Activated CD8-positive, alpha-beta memory T cell treated with anti-CD3 and anti-CD28 coated beads for 48 hours (primary cell): Measurements from ENCODE around the gene DRD1.
"Not testable (repeated sequence)": the region's sequence is repeated elsewhere in the genome, so short reads cannot be mapped to it uniquely, and the experiment has no call there.

Experiments used
- DNase-seq, 3 experiments: peaks; one replicate each; pipeline ENCODE4 v3.0.0-alpha.2; 2020; ENCODE audit warnings: low read depth in 2 of 3, low spot score in 2 of 3

DRD1 gene

DNA sequence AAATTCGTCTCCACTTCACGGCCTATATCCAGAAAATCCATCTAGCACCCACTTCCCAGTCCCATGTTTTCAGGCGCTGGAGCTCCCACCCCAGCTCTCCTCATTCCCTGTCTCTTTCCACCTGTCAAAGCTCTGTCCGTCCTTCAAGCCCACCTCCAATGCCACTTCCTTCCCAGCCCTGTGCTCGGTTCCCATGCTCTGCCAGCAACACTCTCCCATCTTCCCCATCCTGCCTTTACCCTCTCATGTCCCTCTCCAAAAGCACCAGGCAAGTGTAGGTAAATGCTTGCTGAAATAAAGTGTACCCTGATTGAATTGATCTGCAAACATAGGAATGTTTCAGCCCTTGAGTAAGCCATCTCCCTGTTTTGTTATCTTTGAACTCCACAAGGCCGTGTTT, 9.2 kb downstream of the DRD1 start:
- no peak for DNase-seq

DNA sequence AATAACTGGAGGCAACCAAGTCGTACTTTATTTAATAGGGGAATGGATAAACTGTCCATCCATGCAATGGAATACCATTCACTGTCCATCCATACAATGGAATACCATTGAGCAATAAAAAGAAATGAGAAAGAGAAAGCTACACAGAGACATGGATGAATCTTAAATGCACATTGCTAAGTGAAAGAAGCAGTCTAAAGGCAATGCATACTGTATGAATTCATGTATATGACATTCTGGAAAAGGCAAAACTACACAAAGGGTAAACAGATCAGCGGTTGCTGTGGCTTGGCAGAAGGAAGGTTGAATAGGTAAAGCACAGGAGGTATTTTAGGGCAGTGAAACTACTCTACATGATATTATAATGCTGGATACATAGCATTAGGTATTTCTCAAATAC, 16.2 kb downstream of the DRD1 start:
- no peak for DNase-seq

DNA sequence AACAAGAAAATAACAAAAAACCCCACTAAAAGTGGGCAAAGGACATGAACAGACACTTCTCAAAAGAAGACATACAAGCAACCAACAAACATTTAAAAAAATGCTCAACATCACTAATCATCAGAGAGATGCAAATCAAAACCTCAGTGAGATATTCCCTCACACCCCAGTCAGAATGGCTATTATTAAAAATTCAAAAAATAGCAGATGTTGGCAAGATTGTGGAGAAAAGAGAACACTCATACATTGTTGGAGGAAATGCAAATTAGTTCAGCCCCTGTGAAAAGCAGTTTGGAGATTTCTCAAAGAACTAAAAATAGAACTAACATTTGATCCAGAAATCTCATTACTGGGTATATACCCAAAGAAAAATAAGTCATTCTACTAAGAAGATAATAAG, 19.4 kb downstream of the DRD1 start:
- DNase-seq: not testable (repeated sequence)

DNA sequence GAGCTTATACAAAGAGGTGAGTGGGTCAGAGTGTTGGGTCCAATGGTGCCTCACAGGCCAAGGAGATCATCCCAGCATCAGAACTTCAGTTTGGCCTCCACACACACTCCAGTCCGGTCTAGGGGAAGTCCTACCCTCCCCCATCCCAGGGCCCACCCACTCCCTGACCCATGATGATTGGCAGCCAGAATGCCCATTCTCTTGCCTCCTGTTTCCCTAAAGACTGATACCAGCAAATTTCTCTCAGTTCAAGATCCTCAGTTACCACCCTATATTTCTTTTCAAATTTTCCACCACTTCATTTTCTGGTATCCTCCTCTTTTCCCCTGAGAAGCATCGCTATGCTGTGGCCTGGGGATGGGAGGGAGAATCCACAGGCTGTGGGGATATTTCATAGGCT, 21.9 kb downstream of the DRD1 start:
- no peak for DNase-seq

DNA sequence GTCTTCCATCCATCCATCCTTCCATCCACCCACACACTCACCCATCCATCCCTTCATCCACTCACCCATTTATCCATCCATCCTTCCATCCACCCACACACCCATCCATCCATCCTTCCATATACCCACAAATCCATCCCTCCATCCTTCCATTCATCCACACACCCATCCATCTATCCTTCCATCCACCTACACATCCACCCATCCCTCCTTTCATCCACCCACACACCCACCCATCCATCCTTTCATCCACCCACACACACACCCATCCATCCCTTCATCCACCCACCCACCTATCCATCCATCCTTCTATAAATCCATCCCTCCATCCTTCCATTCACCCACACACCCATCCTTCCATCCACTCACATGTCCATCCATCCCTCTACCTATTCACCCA, 23.6 kb downstream of the DRD1 start:
- DNase-seq: no peak

DNA sequence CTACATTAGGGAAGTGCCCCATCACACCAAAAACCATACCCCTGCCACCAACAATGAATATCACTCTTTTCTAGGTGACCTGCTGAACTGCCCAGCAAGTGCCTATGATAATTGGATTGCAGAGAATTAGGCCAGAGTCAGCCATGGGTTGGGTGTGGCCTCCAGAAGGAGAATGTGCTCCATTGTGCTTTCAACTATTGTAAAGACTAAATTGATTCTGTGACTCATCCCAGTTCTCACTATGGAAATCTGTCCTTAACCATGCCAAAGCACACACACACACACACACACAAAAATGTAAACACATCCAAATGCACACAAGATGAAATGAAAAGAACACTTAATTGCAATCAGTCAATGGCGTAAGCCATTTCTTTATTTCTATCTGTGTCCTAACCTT, 25.7 kb downstream of the DRD1 start:
- no peak for DNase-seq

DNA sequence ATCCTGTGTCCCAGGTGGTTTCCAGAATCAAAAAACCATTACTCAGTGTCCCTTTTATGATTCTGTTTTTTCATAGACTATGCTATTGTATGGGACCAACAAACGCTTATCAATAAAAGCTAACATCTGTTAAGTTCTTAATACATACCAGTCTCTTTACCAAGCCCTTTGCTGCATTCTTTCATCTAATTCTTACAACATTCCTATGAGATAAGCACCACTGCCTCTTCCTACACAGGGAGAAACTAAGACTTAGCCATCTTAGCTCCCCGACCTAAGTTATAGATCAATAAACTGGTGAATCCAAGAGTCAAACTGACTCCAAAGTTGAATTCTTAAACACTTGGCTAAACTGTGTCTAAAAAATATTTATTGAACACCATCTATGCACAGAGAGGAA, 26.6 kb downstream of the DRD1 start:
- no peak for DNase-seq

DNA sequence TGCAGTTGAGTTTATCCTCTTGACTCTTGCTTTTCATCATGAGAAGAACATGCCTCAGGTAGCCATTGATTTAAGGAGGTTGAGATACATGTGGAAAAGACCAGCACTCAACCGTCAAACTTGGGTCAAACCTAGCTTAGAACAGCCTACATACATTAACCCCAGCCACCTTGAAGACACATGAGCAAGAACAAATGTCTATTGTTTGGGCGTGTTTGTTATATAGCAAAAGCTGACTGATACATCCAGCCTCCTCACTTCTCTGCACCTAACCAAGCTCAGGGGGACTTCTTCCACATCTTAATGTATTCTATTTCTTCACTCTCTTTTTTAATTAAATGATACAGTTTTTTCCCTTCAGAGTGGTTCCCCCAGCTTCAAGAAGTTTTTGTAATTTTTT, 28.7 kb downstream of the DRD1 start:
- no peak for DNase-seq

DNA sequence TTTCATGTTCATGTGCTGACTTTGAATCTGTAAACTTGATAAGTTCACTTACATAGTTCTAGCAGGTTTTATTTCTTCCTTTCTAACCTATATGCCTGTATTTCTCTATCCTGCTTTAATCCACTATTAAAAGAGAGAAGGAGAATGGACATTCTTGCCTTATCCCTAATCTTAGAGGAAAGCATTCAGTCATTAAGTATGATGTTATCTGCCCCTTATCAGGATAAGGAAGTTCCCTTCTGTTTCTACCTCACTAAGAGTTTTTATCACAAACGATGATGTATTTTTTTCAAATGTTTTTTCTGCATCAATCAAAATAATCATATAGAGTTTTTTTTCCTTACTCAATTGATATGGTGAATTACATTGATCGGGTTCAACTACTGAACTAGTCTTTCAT, 33.1 kb downstream of the DRD1 start:
- DNase-seq: no peak

DNA sequence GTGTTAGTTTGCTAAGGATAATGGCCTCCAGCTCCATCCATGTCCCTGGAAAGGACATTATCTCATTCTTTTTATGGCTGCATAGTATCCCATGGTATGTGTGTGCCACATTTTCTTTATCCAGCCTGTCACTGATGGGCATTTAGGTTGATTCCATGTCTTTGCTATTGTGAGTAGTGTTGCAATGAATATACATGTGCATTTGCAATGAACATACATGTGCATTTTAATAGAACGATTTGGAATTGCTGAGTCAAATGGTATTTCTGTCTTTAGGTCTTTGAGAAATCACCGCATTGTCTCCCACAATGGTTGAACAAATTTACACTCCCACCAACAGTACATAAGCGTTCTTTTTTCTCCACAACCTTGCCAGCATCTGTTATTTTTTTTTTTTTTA, 37.7 kb downstream of the DRD1 start:
- no peak for DNase-seq

DNA sequence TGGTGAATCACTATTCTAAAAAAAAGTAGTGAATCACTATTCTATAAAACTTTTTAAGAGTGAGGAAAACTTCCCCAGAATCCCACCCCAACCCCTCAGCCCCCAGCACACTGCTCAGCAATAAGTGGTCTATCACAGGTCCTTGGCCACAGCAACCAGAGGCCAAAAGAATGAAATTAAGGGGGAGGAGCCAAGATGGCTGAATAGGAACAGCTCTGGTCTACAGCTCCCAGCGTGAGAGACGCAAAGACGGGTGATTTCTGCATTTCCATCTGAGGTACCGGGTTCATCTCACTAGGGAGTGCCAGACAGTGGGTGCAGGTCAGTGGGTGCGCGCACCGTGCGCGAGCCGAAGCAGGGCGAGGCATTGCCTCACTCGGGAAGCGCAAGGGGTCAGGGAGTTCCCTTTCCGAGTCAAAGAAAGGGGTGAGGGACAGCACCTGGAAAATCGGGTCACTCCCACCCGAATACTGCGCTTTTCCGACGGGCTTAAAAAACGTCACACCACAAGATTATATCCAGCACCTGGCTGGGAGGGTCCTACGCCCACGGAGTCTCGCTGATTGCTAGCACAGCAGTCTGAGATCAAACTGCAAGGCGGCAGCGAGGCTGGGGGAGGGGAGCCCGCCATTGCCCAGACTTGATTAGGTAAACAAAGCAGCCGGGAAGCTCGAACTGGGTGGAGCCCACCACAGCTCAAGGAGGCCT, 46.2 kb downstream of the DRD1 start:
- not testable (repeated sequence) for DNase-seq

DNA sequence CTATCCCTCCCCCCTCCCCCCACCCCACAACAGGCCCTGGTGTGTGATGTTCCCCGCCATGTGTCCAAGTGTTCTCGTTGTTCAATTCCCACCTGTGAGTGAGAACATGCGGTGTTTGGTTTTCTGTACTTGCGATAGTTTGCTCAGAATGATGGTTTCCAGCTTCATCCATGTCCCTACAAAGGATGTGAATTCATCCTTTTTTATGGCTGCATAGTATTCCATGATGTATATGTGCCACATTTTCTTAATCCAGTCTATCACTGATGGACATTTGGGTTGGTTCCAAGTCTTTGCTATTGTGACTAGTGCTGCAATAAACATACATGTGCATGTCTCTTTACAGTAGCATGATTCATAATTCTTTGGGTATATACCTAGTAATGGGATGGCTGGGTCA, 48.6 kb downstream of the DRD1 start:
- DNase-seq: not testable (repeated sequence)

DNA sequence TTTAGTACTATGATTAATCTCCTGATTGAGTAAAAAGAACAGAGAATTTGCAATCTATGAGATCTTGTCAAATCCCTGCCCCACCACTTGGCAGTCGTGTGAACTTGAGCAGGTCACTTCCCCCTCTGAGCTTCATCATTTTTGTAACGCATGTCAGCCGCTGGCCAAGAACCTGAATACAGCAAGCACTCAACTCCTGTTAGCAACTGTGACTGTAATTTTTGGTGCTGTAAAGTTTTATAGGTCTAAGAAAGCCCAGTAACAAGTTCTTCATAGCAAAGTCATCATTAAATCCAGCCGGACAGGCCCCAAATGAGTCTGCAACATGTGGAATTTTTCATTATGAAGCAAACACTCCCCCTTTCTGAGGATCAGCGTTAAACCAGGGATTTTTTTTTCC, 49.4 kb downstream of the DRD1 start:
- DNase-seq: no peak

DNA sequence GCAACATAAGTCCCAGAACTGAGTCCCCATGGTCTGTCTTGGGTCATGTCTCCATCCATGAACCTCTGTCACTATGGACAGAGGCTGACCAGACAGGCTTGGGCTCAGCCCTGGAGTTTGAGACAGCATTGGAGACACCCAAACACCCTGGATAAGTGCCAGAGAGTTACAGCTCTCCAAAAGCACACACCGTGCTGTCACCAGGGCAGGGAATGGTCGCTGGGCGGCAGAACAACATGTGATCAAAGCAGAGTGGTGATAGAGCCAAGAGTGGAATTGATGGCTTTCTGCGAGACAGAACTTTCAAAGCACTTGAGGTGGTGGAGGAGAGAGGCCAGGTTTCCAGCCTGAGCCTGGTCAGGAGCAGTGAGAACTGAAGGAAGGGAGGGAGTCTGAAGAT, 50.1 kb downstream of the DRD1 start:
- DNase-seq: no peak

DNA sequence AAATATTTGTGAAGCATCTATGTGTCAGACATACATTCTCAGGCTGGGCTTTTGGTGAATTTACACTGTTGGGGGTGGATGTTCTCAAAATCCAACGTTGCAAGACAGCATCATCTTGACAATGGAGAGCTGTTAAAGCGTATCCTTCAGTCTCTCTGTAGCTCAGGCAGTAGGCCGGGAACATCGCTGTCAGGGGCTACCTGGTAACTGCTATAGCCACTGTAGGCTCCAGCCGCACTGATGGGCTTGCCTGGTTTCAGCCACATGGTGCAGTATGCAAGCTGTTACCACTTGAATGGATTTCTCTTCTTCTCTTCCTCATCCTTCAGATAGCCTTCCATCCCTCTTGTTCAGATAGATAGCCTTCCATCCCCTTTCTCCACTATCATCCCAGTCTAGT, 51.7 kb downstream of the DRD1 start:
- no peak for DNase-seq

DNA sequence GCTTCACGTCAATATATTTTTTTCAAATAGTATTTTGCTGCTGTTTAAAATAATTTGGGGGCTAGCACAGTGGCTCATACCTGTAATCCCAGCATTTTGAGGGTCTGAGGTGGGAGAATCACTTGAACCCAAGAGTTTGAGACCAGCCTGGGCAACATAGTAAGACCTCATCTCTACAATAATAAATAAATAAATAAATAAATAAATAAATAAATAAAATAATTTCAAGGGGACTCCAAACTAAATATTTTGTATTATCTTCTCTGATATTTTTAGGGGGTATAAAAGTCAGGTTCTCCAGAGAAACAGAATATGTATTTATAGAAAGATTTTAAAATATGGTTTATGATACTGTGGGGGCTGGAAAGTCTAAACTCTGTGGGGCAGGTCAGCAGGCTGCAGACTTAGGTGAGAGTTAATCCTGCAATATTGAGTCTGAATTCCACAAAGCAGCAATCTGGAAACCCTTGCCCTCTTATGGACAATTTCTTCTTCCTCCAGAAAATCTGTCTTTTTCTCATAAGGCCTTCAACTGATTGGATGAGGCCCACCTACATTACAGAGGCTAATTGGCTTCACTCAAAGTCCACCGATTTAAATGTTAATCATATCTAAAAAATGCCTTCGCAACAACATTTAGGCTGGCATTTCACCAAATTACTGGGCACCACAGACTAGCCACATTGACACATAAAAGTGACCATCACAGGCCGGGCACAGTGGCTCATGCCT, 53.5 kb downstream of the DRD1 start:
- no peak for DNase-seq
